IPS DF 6.9 (cell line): ENCODE results near the gene TANGO6.
A peak's percentile ranks its signal among the peaks of the same experiment; 100 is the strongest.

ENCODE experiments used
- DNase-seq: peaks from one replicate; pipeline ENCODE4 v3.0.0-alpha.2; 2013; ENCODE audit warnings: low read depth, low spot score
- H3K27ac ChIP-seq: one replicate; pipeline ENCODE4 v1.5.1; 2013; ENCODE audit warnings: low read length, control low read depth
- H3K27me3 ChIP-seq: 2 replicates; pipeline ENCODE4 v1.6.1; 2013; ENCODE audit warnings: mild to moderate bottlenecking, low read length; ENCODE audit not compliant: control insufficient read depth, insufficient read depth
- H3K36me3 ChIP-seq: 2 replicates; pipeline ENCODE4 v1.6.1; 2013; ENCODE audit warnings: low read length; ENCODE audit not compliant: control insufficient read depth, insufficient read depth
- H3K4me1 ChIP-seq: 2 replicates; pipeline ENCODE4 v1.6.1; 2013; ENCODE audit warnings: low read length; ENCODE audit not compliant: control insufficient read depth, insufficient read depth
- H3K4me3 ChIP-seq: 2 replicates; pipeline ENCODE4 v1.5.1; 2013; ENCODE audit warnings: mild to moderate bottlenecking, low read length
- H3K9me3 ChIP-seq: 2 replicates; pipeline ENCODE4 v1.6.1; 2013; ENCODE audit warnings: low read length, inconsistent platforms; ENCODE audit not compliant: control insufficient read depth, insufficient read depth
- WGBS: extraction: QIAGEN DNeasy Blood & Tissue Kit; methylation state at CpG from one replicate; pipeline ENCODE4 v1.1.7; 2013; ENCODE audit warnings: mixed read lengths, missing lambda C conversion rate; ENCODE audit not compliant: insufficient read length, insufficient coverage; 5-methylcytosine and 5-hydroxymethylcytosine counted together

Gene TANGO6

DNA sequence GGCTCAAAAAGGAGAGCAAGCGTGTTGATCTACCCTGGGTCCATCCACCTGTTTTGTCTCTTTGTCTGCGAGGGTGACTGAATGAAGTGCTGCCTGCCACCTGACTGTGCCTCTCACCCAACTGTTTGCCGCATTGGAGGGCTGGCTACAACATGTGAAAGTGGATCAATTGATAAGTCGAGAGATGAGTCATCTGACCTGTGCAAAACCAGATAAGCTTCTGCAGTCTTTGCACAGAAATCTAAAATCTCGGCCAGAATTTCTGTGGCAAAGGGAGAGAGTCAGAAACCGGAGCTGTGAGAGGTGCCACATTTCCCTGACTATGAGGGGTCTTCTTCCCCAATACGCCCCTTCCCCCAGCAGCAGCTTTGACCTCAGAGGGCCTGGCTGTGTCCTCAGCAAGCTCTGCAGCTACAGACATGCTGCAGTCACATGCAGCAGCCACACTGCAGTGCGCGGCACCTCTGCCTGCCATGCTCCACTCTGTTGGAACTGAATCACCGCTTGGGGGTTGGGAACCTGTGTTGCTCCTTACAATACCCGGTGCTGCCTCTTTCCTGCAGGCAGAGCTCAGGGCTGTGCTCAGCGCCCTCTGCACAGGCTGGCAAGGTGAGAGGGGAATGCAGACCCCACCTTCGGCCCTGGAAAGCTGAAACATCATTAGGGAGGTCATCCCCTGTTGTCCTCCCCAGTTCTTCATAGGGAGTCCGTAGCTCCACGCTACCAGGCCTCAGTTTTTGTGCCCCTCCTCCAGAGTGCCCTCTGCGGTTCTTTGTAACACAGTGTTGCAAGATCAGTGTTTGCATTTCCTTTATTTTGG lies 246.0 kb downstream of the TANGO6 start:
- WGBS: no CpG with 5 or more reads among the region's 16 CpGs
- DNase-seq: no peak
- H3K4me3 ChIP-seq: no peak overlapping the region

GRCh38 chr16:69093974-69094373 lies 250.6 kb downstream of the TANGO6 start:
- H3K4me1 ChIP-seq: peaks cover 6% of the 10 kb centered on the region
- no CpG with 5 or more reads among the region's 3 CpGs for WGBS
- no peaks in the 10 kb centered on the region for H3K36me3 ChIP-seq
- H3K27ac ChIP-seq: no peak overlapping the region
- DNase-seq: no peak
- no peaks in the 10 kb centered on the region for H3K27me3 ChIP-seq
- no peak overlapping the region for H3K4me3 ChIP-seq
- H3K9me3 ChIP-seq: no peaks in the 10 kb centered on the region

More for the DNA sequence above, 246.0 kb downstream of the TANGO6 start:
- H3K36me3 ChIP-seq: no peaks in the 10 kb centered on the region
- H3K27ac ChIP-seq: no peak overlapping the region
- H3K4me1 ChIP-seq: peaks cover 3% of the 10 kb centered on the region
- no peaks in the 10 kb centered on the region for H3K9me3 ChIP-seq
- H3K27me3 ChIP-seq: no peaks in the 10 kb centered on the region

DNA sequence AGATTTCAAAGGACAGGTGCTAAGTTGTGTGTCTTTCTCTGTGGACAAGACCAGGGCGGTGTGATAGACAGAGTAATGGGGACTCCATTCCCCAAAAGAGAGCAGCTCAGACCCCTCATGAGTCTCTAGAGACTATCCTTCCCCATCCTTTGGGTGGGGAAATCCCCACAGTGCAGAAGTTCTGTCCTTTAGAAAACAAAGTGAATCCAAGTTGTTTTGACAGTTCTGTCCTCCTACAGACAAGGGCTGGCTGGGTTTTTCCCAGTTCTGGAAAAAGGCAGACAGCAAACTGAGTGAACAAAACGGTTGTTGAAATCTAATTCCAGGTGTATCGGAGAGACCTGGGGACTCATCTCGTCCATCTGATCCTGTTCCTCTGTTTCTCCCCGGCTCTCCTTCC lies 251.2 kb downstream of the TANGO6 start:
- Histone ChIP-seq H3K9me3 (no peaks in the 10 kb centered on the region), H3K36me3 (no peaks in the 10 kb centered on the region), H3K4me3 (no peak overlapping the region), H3K4me1 (0 out of 2 replicates have a peak, but pooled peaks cover 4% of the 10 kb centered on the region), H3K27ac (no peak overlapping the region), H3K27me3 (no peaks in the 10 kb centered on the region)
- no peak for DNase-seq
- no CpG with 5 or more reads among the region's 5 CpGs for WGBS

- Histone ChIP-seq H3K4me3 (no peak overlapping the region), H3K27ac (no peak overlapping the region), H3K36me3 (no peaks in the 10 kb centered on the region), H3K4me1 (peaks cover 4% of the 10 kb centered on the region; the same call in 1 of the 2 replicates), H3K27me3 (no peaks in the 10 kb centered on the region), H3K9me3 (no peaks in the 10 kb centered on the region)
- WGBS: no CpG with 5 or more reads among the region's 6 CpGs
- no peak for DNase-seq
Observed at GRCh38 chr16:69095193-69095592, 251.9 kb downstream of the TANGO6 start.

- H3K27ac ChIP-seq: no peak overlapping the region
- WGBS: no CpG with 5 or more reads among the region's 11 CpGs
- no peaks in the 10 kb centered on the region for H3K9me3 ChIP-seq
- H3K27me3 ChIP-seq: no peaks in the 10 kb centered on the region
- DNase-seq: no peak
- no peak overlapping the region for H3K4me3 ChIP-seq
- no peaks in the 10 kb centered on the region for H3K36me3 ChIP-seq
- peaks cover 13% of the 10 kb centered on the region for H3K4me1 ChIP-seq
Observed at GRCh38 chr16:69100071-69100691, 256.9 kb downstream of the TANGO6 start.

GRCh38 chr16:69105501-69106361 lies 262.4 kb downstream of the TANGO6 start, which contains the start of gene HAS3:
HAS3 (plus strand) TSS chr16:69105653; CDS start chr16:69109396, 3,743 bp downstream.
- DNase-seq: no peak
- peaks cover 10% of the 10 kb centered on the region; the same call in 1 of the 2 replicates for H3K4me1 ChIP-seq
- H3K4me3 ChIP-seq: peak within 1 kb of the TSS; percentile 78
- H3K27me3 ChIP-seq: no peaks in the 10 kb centered on the region
- WGBS: no CpG with 5 or more reads among the region's 80 CpGs
- no peaks in the 10 kb centered on the region for H3K9me3 ChIP-seq
- H3K27ac ChIP-seq: no peak within 1 kb of the TSS
- H3K36me3 ChIP-seq: peaks cover 13% of the 10 kb centered on the region

- H3K4me3 ChIP-seq: peak overlapping the region; percentile 78
- DNase-seq: no peak
Observed at GRCh38 chr16:69106491-69107315, 263.4 kb downstream of the TANGO6 start.

GRCh38 chr16:69107316-69107962 lies 264.1 kb downstream of the TANGO6 start:
- Histone ChIP-seq H3K9me3 (no peaks in the 10 kb centered on the region), H3K36me3 (peaks cover 16% of the 10 kb centered on the region), H3K4me3 (peak overlapping the region; percentile 78; the same call in 1 of the 2 replicates), H3K4me1 (peaks cover 6% of the 10 kb centered on the region; the same call in 1 of the 2 replicates), H3K27ac (no peak overlapping the region), H3K27me3 (no peaks in the 10 kb centered on the region)
- no CpG with 5 or more reads among the region's 52 CpGs for WGBS
- no peak for DNase-seq

More at GRCh38 chr16:69106491-69107315, 263.4 kb downstream of the TANGO6 start:
- Histone ChIP-seq H3K27me3 (no peaks in the 10 kb centered on the region), H3K36me3 (peaks cover 16% of the 10 kb centered on the region), H3K9me3 (no peaks in the 10 kb centered on the region), H3K4me1 (peaks cover 8% of the 10 kb centered on the region; the same call in 1 of the 2 replicates), H3K27ac (no peak overlapping the region)
- WGBS: no CpG with 5 or more reads among the region's 55 CpGs
